CD4-positive, alpha-beta memory T cell (primary cell): Measurements from ENCODE around the gene NT5DC1. TPM values are rescaled to one million over a fixed set of nuclear protein-coding genes. Genes with fewer than 3 reads are reported as not detected.
A peak's percentile ranks its signal among the peaks of the same experiment; 100 is the strongest.

Source experiments
- CTCF ChIA-PET: fragments of 350-600 bp; sonication (Branson Sonifier 250); formaldehyde crosslinking; loops from one replicate; lab custom pipeline; 2021; ENCODE audit warnings: inconsistent platforms; ENCODE audit not compliant: partially characterized antibody; lab: Charles Lee
- POLR2A ChIA-PET: fragments of 350-600 bp; sonication (Branson Sonifier 250); formaldehyde crosslinking; loops from one replicate; lab custom pipeline; 2021; ENCODE audit not compliant: partially characterized antibody; lab: Charles Lee
- DNase-seq, 5 donors: peaks; one replicate each; pipeline versions ENCODE4 v3.0.0 to v3.0.0-alpha.2; 2020 to 2022; ENCODE audit warnings: mixed read lengths in 1 of 5
- H3K27ac ChIP-seq: one replicate; pipeline ENCODE4 v1.7.0; 2013; ENCODE audit warnings: low read depth, low read length
- H3K27me3 ChIP-seq: 2 replicates; pipeline ENCODE4 v1.7.0; 2013; ENCODE audit warnings: mild to moderate bottlenecking, low read length, moderate library complexity; ENCODE audit not compliant: insufficient read depth
- H3K36me3 ChIP-seq: 2 replicates; pipeline ENCODE4 v1.7.0; 2013; ENCODE audit warnings: mild to moderate bottlenecking, low read length, moderate library complexity; ENCODE audit not compliant: insufficient read depth
- H3K4me1 ChIP-seq: 2 replicates; pipeline ENCODE4 v1.7.0; 2013; ENCODE audit warnings: mild to moderate bottlenecking, low read length, moderate library complexity; ENCODE audit not compliant: insufficient read depth
- H3K4me3 ChIP-seq, 2 donors: one replicate each; pipeline ENCODE4 v1.7.0; 2013; ENCODE audit warnings: low read length in 2 of 2, mild to moderate bottlenecking in 1 of 2
- H3K9me3 ChIP-seq, 2 donors: one replicate each; pipeline ENCODE4 v1.7.0; 2013; ENCODE audit warnings: low read length in 2 of 2, control low read depth in 1 of 2; ENCODE audit not compliant: control insufficient read depth in 1 of 2
- H3K27ac Mint-ChIP-seq, 7 donors: one replicate each; pipeline ENCODE4 v1.8.0; 2020 to 2021; ENCODE audit warnings: mixed read lengths in 7 of 7, mild to moderate bottlenecking in 6 of 7, inconsistent platforms in 3 of 7, moderate library complexity in 3 of 7
- H3K27me3 Mint-ChIP-seq, 2 donors: one replicate each; pipeline ENCODE4 v1.8.0; 2020 to 2021; ENCODE audit warnings: mixed read lengths in 2 of 2
- H3K36me3 Mint-ChIP-seq, 2 donors: one replicate each; pipeline ENCODE4 v1.8.0; 2020 to 2021; ENCODE audit warnings: mixed read lengths in 2 of 2, inconsistent platforms in 1 of 2, mild to moderate bottlenecking in 1 of 2
- H3K4me1 Mint-ChIP-seq, 4 donors: one replicate each; pipeline ENCODE4 v1.8.0; 2020 to 2021; ENCODE audit warnings: mixed read lengths in 4 of 4, mild to moderate bottlenecking in 1 of 4
- H3K4me3 Mint-ChIP-seq, 8 donors: one replicate each; pipeline ENCODE4 v1.8.0; 2020 to 2021; ENCODE audit warnings: mixed read lengths in 8 of 8, mild to moderate bottlenecking in 7 of 8, moderate library complexity in 6 of 8, inconsistent platforms in 3 of 8
- H3K9me3 Mint-ChIP-seq, 8 donors: one replicate each; pipeline ENCODE4 v1.8.0; 2020 to 2021; ENCODE audit warnings: mixed read lengths in 8 of 8, mild to moderate bottlenecking in 5 of 8, inconsistent platforms in 3 of 8, moderate library complexity in 1 of 8
- intact Hi-C: fragments of 100-400 bp; cut with micrococcal nuclease; formaldehyde crosslinking; loops from one replicate; pipeline ENCODE4 v1.15.1; 2023
- polyA plus RNA-seq, 2 donors: library from polyadenylated mRNA; unstranded; fragments of 300-500 nt; fragmentation: Illumina TruSeq; gene quantifications; one replicate each; pipeline ENCODE4 v1.2.3, GENCODE V29; 2021
- total RNA-seq, 2 experiments: library from RNA; stranded (reverse); gene quantifications; one replicate each; pipeline ENCODE4 v1.2.3, GENCODE V29; 2021

NT5DC1 gene
- total and polyA plus RNA-seq, 4 experiments from 2014 or later, result 50.5 to 78.4 (median 58.3) TPM

DNA sequence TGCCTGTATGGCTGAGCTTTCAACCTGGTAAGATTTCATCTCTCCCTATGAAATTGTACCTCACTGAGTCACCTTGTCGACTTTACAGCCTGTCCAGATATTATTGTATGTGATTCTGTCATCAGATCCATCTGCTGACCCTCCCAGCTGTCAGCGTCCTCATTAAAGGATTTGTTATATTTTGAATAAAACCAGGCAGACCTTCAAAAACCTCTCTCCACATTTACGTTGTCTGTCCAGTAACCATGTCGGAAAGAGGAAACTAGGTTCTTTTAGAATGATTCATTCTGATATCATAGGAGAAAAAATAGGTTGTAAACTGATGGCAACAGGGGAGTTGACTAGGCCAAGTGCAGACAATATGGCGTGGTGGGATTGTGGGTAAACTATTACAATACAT, 114.8 kb downstream of the NT5DC1 start:
- Mint-ChIP-seq H3K4me1 (peaks cover 0 to 4% (median 2%) of the 10 kb centered on the region in 4 donors), H3K36me3 (peaks cover 0 to under 1% of the 10 kb centered on the region in 2 donors), H3K27me3 (no peaks in the 10 kb centered on the region), H3K9me3 (peaks cover 0 to 1% (median 0%) of the 10 kb centered on the region in 8 donors), H3K27ac (no peak overlapping the region), H3K4me3 (no peak overlapping the region)
- H3K4me3 ChIP-seq, result no peak overlapping the region
- no peak overlapping the region for H3K27ac ChIP-seq
- POLR2A ChIA-PET, result no interaction called here
- no peaks in the 10 kb centered on the region for H3K27me3 ChIP-seq
- CTCF ChIA-PET, result interaction anchor here (0.8 to 1.3 kb wide), 4 partner anchors 9 to 348 kb away, joined by 3 to 4 read pairs (median 4); no protein-coding TSS in a partner anchor
- H3K36me3 ChIP-seq, result no peaks in the 10 kb centered on the region
- intact Hi-C loops, result loop anchor here (5.0 kb wide), 1 partner anchor 67 kb away; no protein-coding TSS in a partner anchor
- H3K4me1 ChIP-seq, result no peaks in the 10 kb centered on the region
- DNase-seq, result no peak
- H3K9me3 ChIP-seq, result no peaks in the 10 kb centered on the region

GRCh38 chr6:116217069-116217468, 116.4 kb downstream of the NT5DC1 start:
- POLR2A ChIA-PET, result interaction anchor here (2.6 kb wide), 1 partner anchor 62 kb away, joined by 10 read pairs; the partner anchor contains the start of gene TSPYL1
- H3K4me3 Mint-ChIP-seq, result no peak overlapping the region
- DNase-seq, result peak in 4 of 5 donors; percentile 35 to 51 (median 38)

DNA sequence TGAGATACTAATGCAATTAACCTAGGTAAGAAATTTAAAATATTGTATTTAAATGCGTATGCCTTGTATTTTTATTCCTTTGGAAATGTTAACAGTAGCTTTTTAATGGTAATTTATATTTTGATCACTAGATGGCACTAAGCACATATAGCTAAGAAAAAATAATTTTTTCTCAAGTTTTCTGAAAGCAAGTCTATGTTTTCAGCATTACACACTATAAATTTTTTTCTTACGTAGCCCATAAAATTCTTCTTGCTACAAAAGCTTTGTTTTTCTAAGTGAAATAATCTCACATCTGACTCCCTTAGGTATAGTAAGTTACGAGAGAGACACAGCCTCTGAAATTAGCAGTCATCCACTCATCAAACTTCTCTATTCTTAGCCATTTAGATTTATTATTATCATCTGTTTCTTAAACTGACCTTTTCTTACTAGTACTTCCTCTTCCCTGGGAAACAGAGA, 117.5 kb downstream of the NT5DC1 start:
- no peak overlapping the region for H3K27ac ChIP-seq
- ChIA-PET CTCF (interaction anchor here (0.7 to 2.8 kb wide), 13 partner anchors 11 to 353 kb away, joined by 3 to 11 read pairs (median 5); partner anchors contain the start of gene RWDD1), POLR2A (interaction anchor here (2.6 kb wide), 1 partner anchor 61 kb away, joined by 10 read pairs; the partner anchor contains the start of gene TSPYL1)
- no peak overlapping the region for H3K27ac Mint-ChIP-seq
- H3K9me3 ChIP-seq, result no peaks in the 10 kb centered on the region
- H3K4me1 ChIP-seq, result no peaks in the 10 kb centered on the region
- peaks cover 3% of the 10 kb centered on the region for H3K36me3 ChIP-seq
- H3K4me3 ChIP-seq, result no peak overlapping the region
- intact Hi-C loops, result loop anchor here (5.0 kb wide), 1 partner anchor 64 kb away; no protein-coding TSS in a partner anchor
- H3K9me3 Mint-ChIP-seq, result peaks cover 0 to 1% (median 0%) of the 10 kb centered on the region in 8 donors
- peaks cover 6 to 14% of the 10 kb centered on the region in 2 donors for H3K36me3 Mint-ChIP-seq
- DNase-seq, result peak in 3 of 5 donors; percentile 10 to 30 (median 22)
- H3K4me1 Mint-ChIP-seq, result peaks cover 0 to 4% (median 2%) of the 10 kb centered on the region in 4 donors
- H3K4me3 Mint-ChIP-seq, result no peak overlapping the region
- no peaks in the 10 kb centered on the region for H3K27me3 Mint-ChIP-seq
- no peaks in the 10 kb centered on the region for H3K27me3 ChIP-seq

More at GRCh38 chr6:116217069-116217468, 116.4 kb downstream of the NT5DC1 start:
- Histone ChIP-seq H3K27me3 (no peaks in the 10 kb centered on the region), H3K4me3 (no peak overlapping the region), H3K9me3 (no peaks in the 10 kb centered on the region), H3K4me1 (no peaks in the 10 kb centered on the region), H3K36me3 (no peaks in the 10 kb centered on the region), H3K27ac (no peak overlapping the region)
- peaks cover 0 to 1% (median 0%) of the 10 kb centered on the region in 8 donors for H3K9me3 Mint-ChIP-seq
- peaks cover 0 to 4% (median 2%) of the 10 kb centered on the region in 4 donors for H3K4me1 Mint-ChIP-seq
- H3K27ac Mint-ChIP-seq, result peak overlapping the region in 3 of 7 donors; percentile 18 to 80 (median 68)
- CTCF ChIA-PET, result interaction anchor here (0.7 to 1.7 kb wide), 12 partner anchors 8 to 344 kb away, joined by 3 to 5 read pairs (median 4); partner anchors contain the start of gene NT5DC1
- H3K36me3 Mint-ChIP-seq, result peaks cover 6% of the 10 kb centered on the region in 2 donors
- intact Hi-C loops, result loop anchor here (2.0 to 5.0 kb wide), 2 partner anchors 65 to 316 kb away; no protein-coding TSS in a partner anchor
- H3K27me3 Mint-ChIP-seq, result no peaks in the 10 kb centered on the region

GRCh38 chr6:116218866-116219265, 118.2 kb downstream of the NT5DC1 start:
- Mint-ChIP-seq H3K9me3 (peaks cover 0 to 1% (median 0%) of the 10 kb centered on the region in 8 donors), H3K4me1 (peaks cover 0 to 4% (median 2%) of the 10 kb centered on the region in 4 donors), H3K27ac (no peak overlapping the region), H3K36me3 (peaks cover 11 to 18% of the 10 kb centered on the region in 2 donors), H3K27me3 (no peaks in the 10 kb centered on the region), H3K4me3 (no peak overlapping the region)
- intact Hi-C loops, result loop anchor here (5.0 kb wide), 1 partner anchor 63 kb away; no protein-coding TSS in a partner anchor
- DNase-seq, result no peak
- H3K27me3 ChIP-seq, result no peaks in the 10 kb centered on the region
- peaks cover 6% of the 10 kb centered on the region for H3K36me3 ChIP-seq
- H3K4me3 ChIP-seq, result no peak overlapping the region
- H3K9me3 ChIP-seq, result no peaks in the 10 kb centered on the region
- no peak overlapping the region for H3K27ac ChIP-seq
- POLR2A ChIA-PET, result interaction anchor here (2.6 kb wide), 1 partner anchor 61 kb away, joined by 10 read pairs; the partner anchor contains the start of gene TSPYL1
- CTCF ChIA-PET, result interaction anchor here (0.7 to 2.8 kb wide), 7 partner anchors 10 to 351 kb away, joined by 3 to 11 read pairs (median 5); no protein-coding TSS in a partner anchor
- H3K4me1 ChIP-seq, result no peaks in the 10 kb centered on the region

DNA sequence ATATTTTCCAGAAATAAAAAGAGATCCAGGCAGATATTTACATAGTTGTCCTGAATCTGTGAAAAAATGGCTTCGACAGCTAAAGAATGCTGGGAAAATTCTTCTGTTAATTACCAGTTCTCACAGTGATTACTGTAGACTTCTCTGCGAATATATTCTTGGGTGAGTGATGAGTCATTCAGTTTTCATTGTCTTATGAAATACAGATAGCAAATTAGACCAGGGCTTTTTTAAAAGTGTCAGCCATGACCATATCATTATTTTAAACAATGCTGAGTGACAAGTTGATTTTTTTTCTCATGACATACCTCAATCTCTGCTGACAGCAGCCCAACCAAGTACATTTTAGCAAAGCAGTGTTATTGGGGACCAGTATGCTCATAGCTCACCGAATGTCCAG, 120.4 kb downstream of the NT5DC1 start:
- intact Hi-C loops, result no loop called here
- Histone ChIP-seq H3K9me3 (no peaks in the 10 kb centered on the region), H3K4me3 (no peak overlapping the region), H3K36me3 (peaks cover 10% of the 10 kb centered on the region), H3K4me1 (no peaks in the 10 kb centered on the region), H3K27me3 (no peaks in the 10 kb centered on the region), H3K27ac (no peak overlapping the region)
- Mint-ChIP-seq H3K36me3 (peaks cover 11 to 31% of the 10 kb centered on the region in 2 donors), H3K4me1 (peaks cover 0 to 4% (median 2%) of the 10 kb centered on the region in 4 donors), H3K27ac (no peak overlapping the region), H3K4me3 (no peak overlapping the region), H3K27me3 (no peaks in the 10 kb centered on the region), H3K9me3 (peaks cover 0 to 1% (median 0%) of the 10 kb centered on the region in 8 donors)
- no peak for DNase-seq
- ChIA-PET CTCF (no interaction called here), POLR2A (no interaction called here)

DNA sequence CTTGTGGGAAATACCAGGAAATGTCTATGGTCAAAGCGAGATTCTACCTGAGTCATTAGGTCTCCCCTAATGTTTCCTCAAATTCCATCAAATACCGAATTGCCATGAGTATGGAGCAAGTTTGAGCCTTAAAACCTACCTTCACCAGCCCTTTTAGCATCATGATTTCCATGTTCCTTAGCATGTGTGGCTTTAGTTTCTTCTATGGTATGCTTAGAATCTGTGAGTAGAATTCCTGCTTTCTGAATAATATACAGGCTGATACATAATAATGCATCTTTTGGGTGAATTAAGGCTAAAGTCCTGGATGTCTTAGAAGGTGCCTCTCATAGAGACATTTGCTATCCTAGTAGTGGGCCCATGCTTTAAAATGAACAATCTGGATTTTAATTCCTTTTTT, 121.3 kb downstream of the NT5DC1 start:
- Mint-ChIP-seq H3K27ac (no peak overlapping the region), H3K4me3 (no peak overlapping the region), H3K27me3 (no peaks in the 10 kb centered on the region), H3K9me3 (peaks cover 0 to 1% (median 0%) of the 10 kb centered on the region in 8 donors), H3K4me1 (peaks cover 0 to 3% (median 1%) of the 10 kb centered on the region in 4 donors), H3K36me3 (peaks cover 11 to 31% of the 10 kb centered on the region in 2 donors)
- ChIA-PET POLR2A (no interaction called here), CTCF (no interaction called here)
- Histone ChIP-seq H3K9me3 (no peaks in the 10 kb centered on the region), H3K27me3 (no peaks in the 10 kb centered on the region), H3K4me3 (no peak overlapping the region), H3K27ac (no peak overlapping the region), H3K4me1 (no peaks in the 10 kb centered on the region), H3K36me3 (peaks cover 10% of the 10 kb centered on the region)
- no peak for DNase-seq
- intact Hi-C loops, result no loop called here

GRCh38 chr6:116223355-116223754, 122.7 kb downstream of the NT5DC1 start:
- Mint-ChIP-seq H3K4me3 (no peak overlapping the region), H3K36me3 (peaks cover 11 to 33% of the 10 kb centered on the region in 2 donors), H3K9me3 (peaks cover 0 to 1% (median 0%) of the 10 kb centered on the region in 8 donors), H3K27me3 (no peaks in the 10 kb centered on the region), H3K27ac (peak overlapping the region in 2 of 7 donors; percentile 37 to 51), H3K4me1 (no peaks in the 10 kb centered on the region)
- Histone ChIP-seq H3K9me3 (no peaks in the 10 kb centered on the region), H3K4me1 (no peaks in the 10 kb centered on the region), H3K27ac (no peak overlapping the region), H3K27me3 (no peaks in the 10 kb centered on the region), H3K36me3 (peaks cover 10% of the 10 kb centered on the region), H3K4me3 (no peak overlapping the region)
- intact Hi-C loops, result no loop called here
- ChIA-PET POLR2A (no interaction called here), CTCF (no interaction called here)
- no peak for DNase-seq
